H1 (cell line): ENCODE measurements around the gene HNRNPM. TPM values are rescaled to one million over a fixed set of nuclear protein-coding genes. Genes with fewer than 3 reads are reported as not detected.

Experiments used
- BACH1 ChIP-seq: IDR thresholded peaks from 2 replicates; pipeline ENCODE4 v1.6.1; 2012; ENCODE audit warnings: low read length, improper control_type of control experiment
- CBX8 ChIP-seq: fragments of 300-800, 300-1000 bp; sonication (generic); IDR thresholded peaks from 2 replicates; pipeline ENCODE4 v1.7.1; 2016; ENCODE audit warnings: low read depth, low read length, borderline replicate concordance
- EP300 ChIP-seq, 2 experiments: IDR thresholded peaks; 1 replicate in 1 of 2; 2 replicates in 1 of 2; pipeline ENCODE4 v1.6.1; 2011 to 2012; ENCODE audit warnings: low read depth in 2 of 2, low read length in 2 of 2, mild to moderate bottlenecking in 2 of 2, borderline replicate concordance in 1 of 2, inconsistent platforms in 1 of 2, moderate library complexity in 1 of 2
- EZH2 ChIP-seq: fragments of 200-600 bp; sonication (generic); IDR thresholded peaks from 2 replicates; pipeline ENCODE4 v1.7.1; 2012; ENCODE audit warnings: low read depth, mild to moderate bottlenecking, moderate library complexity, low read length, inconsistent platforms; ENCODE audit not compliant: severe bottlenecking
- HDAC6 ChIP-seq: IDR thresholded peaks from one replicate; pipeline ENCODE4 v1.7.1; 2012; ENCODE audit warnings: low read depth, mild to moderate bottlenecking, inconsistent platforms, low read length, moderate library complexity
- KDM1A ChIP-seq: fragments of 200-600, 300-600 bp; sonication (generic); IDR thresholded peaks from 2 replicates; pipeline ENCODE4 v1.7.1; 2016; ENCODE audit warnings: mild to moderate bottlenecking, low read length, borderline replicate concordance
- NANOG ChIP-seq: IDR thresholded peaks from 2 replicates; pipeline ENCODE4 v1.6.1; 2011; ENCODE audit warnings: low read length, low read depth, mild to moderate bottlenecking, inconsistent platforms; ENCODE audit not compliant: insufficient read depth, poor library complexity, severe bottlenecking
- POLR2A ChIP-seq, 2 experiments: IDR thresholded peaks; 1 replicate in 1 of 2; 2 replicates in 1 of 2; pipeline ENCODE4 v1.6.1; 2011; ENCODE audit warnings: low read depth in 2 of 2, low read length in 2 of 2, mild to moderate bottlenecking in 2 of 2; ENCODE audit errors: control extremely low read depth in 1 of 2
- RAD21 ChIP-seq, 2 experiments: IDR thresholded peaks in 1 of 2; conservative IDR thresholded peaks in 1 of 2; 2 replicates each; pipeline ENCODE4 v1.6.1; 2011; ENCODE audit warnings: low read depth in 2 of 2, low read length in 2 of 2, improper control_type of control experiment in 1 of 2, inconsistent platforms in 1 of 2, mild to moderate bottlenecking in 1 of 2, moderate library complexity in 1 of 2
- SAP30 ChIP-seq: fragments of 300-600 bp; sonication (generic); IDR thresholded peaks from 2 replicates; pipeline ENCODE4 v1.7.1; 2012; ENCODE audit warnings: low read length, moderate library complexity, mild to moderate bottlenecking, inconsistent platforms; ENCODE audit not compliant: insufficient read depth, insufficient replicate concordance
- SIN3A ChIP-seq, 2 experiments: IDR thresholded peaks in 1 of 2; conservative IDR thresholded peaks in 1 of 2; 2 replicates each; pipeline ENCODE4 v1.6.1; 2011 to 2012; ENCODE audit warnings: low read length in 2 of 2, improper control_type of control experiment in 1 of 2, low read depth in 1 of 2, mild to moderate bottlenecking in 1 of 2
- USF2 ChIP-seq: IDR thresholded peaks from 2 replicates; pipeline ENCODE4 v1.6.1; 2011; ENCODE audit warnings: low read length, improper control_type of control experiment
- polyA plus RNA-seq, 7 experiments: library from polyadenylated mRNA; depleted of rRNA in 3 of 7; stranded (reverse) in 5 of 7; unstranded in 2 of 7; fragments of >200 nt in 5 of 7; fragments of 200-250 nt in 2 of 7; gene quantifications; 1 replicate in 5 of 7; 2 replicates in 1 of 7; 4 replicates in 1 of 7; pipeline versions ENCODE4 v1.2.1 to v1.2.3, GENCODE V29; 2011 to 2013; ENCODE audit warnings: missing spikeins in 2 of 7, mixed read lengths in 2 of 7
- total RNA-seq: library from RNA; stranded (reverse); fragmentation: NEBNext Ultra II Directional; extraction: Animal tissue kit (Norgen Biotek cat#: 25700); gene quantifications from 2 replicates; pipeline ENCODE4 v1.2.1, GENCODE V29; 2021

The HNRNPM gene
- total and polyA plus RNA-seq, 2 of the 8 experiments (the other 6 are each of a cell fraction or from before 2014, with no cell fraction given) = 375 to 474 TPM

DNA sequence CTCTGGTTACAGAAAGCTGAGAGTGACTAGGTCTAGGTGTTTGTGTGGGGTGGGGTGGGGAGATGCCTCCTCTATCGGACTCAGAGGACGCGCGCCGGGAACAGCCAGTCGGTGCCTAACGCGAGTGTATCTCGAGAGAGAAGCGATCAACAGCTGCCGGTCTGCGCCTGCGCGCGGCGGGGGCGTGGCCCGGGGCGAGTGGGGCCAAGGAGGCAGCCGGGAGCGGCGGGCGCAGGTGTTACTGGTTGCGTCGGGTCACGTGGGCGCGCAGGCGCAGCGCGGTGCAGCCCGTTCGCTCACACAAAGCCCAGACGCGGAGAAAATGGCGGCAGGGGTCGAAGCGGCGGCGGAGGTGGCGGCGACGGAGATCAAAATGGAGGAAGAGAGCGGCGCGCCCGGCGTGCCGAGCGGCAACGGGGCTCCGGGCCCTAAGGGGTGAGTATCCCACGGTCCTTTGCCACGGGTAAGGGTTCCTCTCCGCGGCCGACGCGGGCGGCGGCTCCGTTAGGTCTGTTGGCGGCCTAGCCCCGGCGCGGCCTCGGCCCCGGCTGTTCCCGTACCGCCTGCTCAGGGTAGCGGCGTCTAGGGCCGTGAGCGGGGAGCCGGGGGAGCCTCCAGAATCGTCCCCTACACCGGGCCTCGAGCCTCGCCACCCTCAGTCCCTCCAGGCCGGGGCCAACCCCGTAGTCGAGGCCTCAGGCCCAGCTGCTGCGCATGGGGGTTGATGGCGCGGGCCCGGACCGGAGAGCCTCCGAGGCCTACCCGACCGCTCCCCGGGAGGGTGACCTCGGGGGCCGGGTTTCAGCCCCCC, at the start of gene HNRNPM (continued):
- peak; percentile 96 for TF ChIP-seq USF2
- TF ChIP-seq POLR2A (IDR thresholded peaks at IDR 0.05; ENCODE audit: control extremely low read depth in 1 of 2, low read depth in 2 of 2, low read length in 2 of 2) = peak; percentile 91 to 97
- TF ChIP-seq SIN3A (conservative IDR thresholded peaks at IDR 0.05 in 1 of 2, IDR thresholded peaks at IDR 0.05 in 1 of 2; ENCODE audit: low read depth in 1 of 2, low read length in 2 of 2) = no peak; a peak in 1 of 4 replicates
- no peak for TF ChIP-seq CBX8
- TF ChIP-seq BACH1 = peak; percentile 72
- TF ChIP-seq NANOG = no peak
- no peak for TF ChIP-seq RAD21 (IDR thresholded peaks at IDR 0.05 in 1 of 2, conservative IDR thresholded peaks at IDR 0.05 in 1 of 2; ENCODE audit: low read depth in 2 of 2, low read length in 2 of 2)
- TF ChIP-seq HDAC6 = no peak
- no peak for TF ChIP-seq EZH2
- TF ChIP-seq EP300 (IDR thresholded peaks at IDR 0.05; ENCODE audit: borderline replicate concordance in 1 of 2, low read depth in 2 of 2, low read length in 2 of 2) = no peak
- no peak for TF ChIP-seq SAP30
- TF ChIP-seq KDM1A = no peak
